HG02885 (cell line): Measurements from ENCODE around the gene C1QTNF9B.
"Not testable (repeated sequence)": the region's sequence is repeated elsewhere in the genome, so short reads cannot be mapped to it uniquely, and the experiment has no call there.

Experiments used
- ATAC-seq: cut with Tn5 transposase; IDR thresholded peaks from one replicate; pipeline ENCODE4 v1.9.1; 2021; ENCODE audit warnings: mild to moderate bottlenecking; ENCODE audit not compliant: unreplicated experiment, poor library complexity

Gene C1QTNF9B

GRCh38 chr13:23897452-23897919 is at the start of gene C1QTNF9B:
Gene C1QTNF9B (minus strand): TSS chr13:23897502.
- ATAC-seq, result not testable (repeated sequence)

- no peak for ATAC-seq
Measured at GRCh38 chr13:23946900-23947299, 49.6 kb upstream of the C1QTNF9B start.

GRCh38 chr13:23946067-23946466 is 48.8 kb upstream of the C1QTNF9B start:
- no peak for ATAC-seq

- no peak for ATAC-seq
Measured at GRCh38 chr13:23945612-23946011, 48.3 kb upstream of the C1QTNF9B start.

GRCh38 chr13:23941211-23941610 is 43.9 kb upstream of the C1QTNF9B start:
- no peak for ATAC-seq

- ATAC-seq, result not testable (repeated sequence)
Measured at GRCh38 chr13:23939666-23940065, 42.4 kb upstream of the C1QTNF9B start.

GRCh38 chr13:23934520-23934919 is 37.2 kb upstream of the C1QTNF9B start:
- ATAC-seq, result no peak

GRCh38 chr13:23928985-23929384 is 31.7 kb upstream of the C1QTNF9B start:
- no peak for ATAC-seq

GRCh38 chr13:23923031-23923430 is 25.7 kb upstream of the C1QTNF9B start:
- ATAC-seq, result no peak

- ATAC-seq, result no peak
Measured at GRCh38 chr13:23922005-23922932, 25.0 kb upstream of the C1QTNF9B start.

- ATAC-seq, result no peak
Measured at GRCh38 chr13:23921451-23921888, 24.2 kb upstream of the C1QTNF9B start.

GRCh38 chr13:23919006-23919405 is 21.7 kb upstream of the C1QTNF9B start:
- no peak for ATAC-seq

- no peak for ATAC-seq
Measured at GRCh38 chr13:23918208-23918607, 20.9 kb upstream of the C1QTNF9B start.

GRCh38 chr13:23915308-23915707 is 18.0 kb upstream of the C1QTNF9B start:
- ATAC-seq, result no peak

- ATAC-seq, result no peak
Measured at GRCh38 chr13:23912469-23912868, 15.2 kb upstream of the C1QTNF9B start.

- ATAC-seq, result no peak
Measured at GRCh38 chr13:23909606-23910005, 12.3 kb upstream of the C1QTNF9B start.

GRCh38 chr13:23905766-23906165 is 8.5 kb upstream of the C1QTNF9B start:
- no peak for ATAC-seq

GRCh38 chr13:23903906-23904280 is 6.6 kb upstream of the C1QTNF9B start:
- ATAC-seq, result no peak

GRCh38 chr13:23902975-23903905 is 5.9 kb upstream of the C1QTNF9B start:
- ATAC-seq, result no peak

GRCh38 chr13:23901365-23901764 is 4.1 kb upstream of the C1QTNF9B start:
- ATAC-seq, result no peak

GRCh38 chr13:23899555-23899954 is 2.3 kb upstream of the C1QTNF9B start:
- ATAC-seq, result no peak
